Mesenchymal stem cell (in vitro differentiated cells and primary cell): Measurements from ENCODE around the gene MC3R. TPM values are rescaled to one million over a fixed set of nuclear protein-coding genes. Genes with fewer than 3 reads are reported as not detected.

Source experiments
- DNase-seq: peaks from one replicate; pipeline ENCODE4 v3.0.0-alpha.2; 2013
- H2AFZ ChIP-seq: one replicate; pipeline ENCODE4 v1.6.1; 2013; ENCODE audit warnings: low read depth, mild to moderate bottlenecking, control low read depth, inconsistent platforms, low read length, moderate library complexity
- H2AK5ac ChIP-seq: 2 replicates; pipeline ENCODE4 v1.6.1; 2013; ENCODE audit warnings: low read length, moderate library complexity, mild to moderate bottlenecking, inconsistent platforms; ENCODE audit not compliant: severe bottlenecking
- H2BK120ac ChIP-seq: one replicate; pipeline ENCODE4 v1.6.1; 2013; ENCODE audit warnings: low read depth, mild to moderate bottlenecking, inconsistent platforms, low read length, moderate library complexity
- H2BK12ac ChIP-seq, 2 experiments: one replicate each; pipeline ENCODE4 v1.6.1; 2013; ENCODE audit warnings: inconsistent platforms in 2 of 2, low read length in 2 of 2, mild to moderate bottlenecking in 2 of 2, moderate library complexity in 2 of 2, control low read depth in 1 of 2
- H2BK15ac ChIP-seq: one replicate; pipeline ENCODE4 v1.6.1; 2013; ENCODE audit warnings: mild to moderate bottlenecking, low read depth, inconsistent platforms; ENCODE audit not compliant: poor library complexity, severe bottlenecking
- H2BK5ac ChIP-seq: 2 replicates; pipeline ENCODE4 v1.6.1; 2013; ENCODE audit warnings: low read depth, mild to moderate bottlenecking, low read length, control low read depth, inconsistent platforms; ENCODE audit not compliant: poor library complexity, severe bottlenecking
- H3K14ac ChIP-seq, 2 experiments: one replicate each; pipeline ENCODE4 v1.6.1; 2013; ENCODE audit warnings: inconsistent platforms in 2 of 2, low read length in 2 of 2, control low read depth in 1 of 2, mild to moderate bottlenecking in 1 of 2, moderate library complexity in 1 of 2
- H3K18ac ChIP-seq, 2 experiments: one replicate each; pipeline ENCODE4 v1.6.1; 2013; ENCODE audit warnings: inconsistent platforms in 2 of 2, low read length in 2 of 2, control low read depth in 1 of 2, low read depth in 1 of 2, mild to moderate bottlenecking in 1 of 2
- H3K23ac ChIP-seq, 2 experiments: one replicate each; pipeline ENCODE4 v1.6.1; 2013; ENCODE audit warnings: inconsistent platforms in 2 of 2, low read length in 2 of 2, mild to moderate bottlenecking in 2 of 2, moderate library complexity in 2 of 2, control low read depth in 1 of 2
- H3K27ac ChIP-seq: 2 replicates; pipeline ENCODE4 v1.5.1; 2013; ENCODE audit warnings: mild to moderate bottlenecking, moderate library complexity, low read length, control low read depth, inconsistent platforms; ENCODE audit not compliant: poor library complexity, severe bottlenecking
- H3K27me3 ChIP-seq, 2 experiments: 2 replicates each; pipeline versions ENCODE4 v1.6.1 to v1.7.0; 2013; ENCODE audit warnings: low read length in 2 of 2, mild to moderate bottlenecking in 2 of 2, moderate library complexity in 2 of 2, control low read depth in 1 of 2, inconsistent platforms in 1 of 2; ENCODE audit not compliant: control insufficient read depth in 1 of 2, insufficient read depth in 1 of 2
- H3K36me3 ChIP-seq, 2 experiments: 2 replicates each; pipeline versions ENCODE4 v1.6.1 to v1.7.0; 2013; ENCODE audit warnings: low read length in 2 of 2, control low read depth in 1 of 2, inconsistent platforms in 1 of 2, low read depth in 1 of 2, mild to moderate bottlenecking in 1 of 2; ENCODE audit not compliant: insufficient read depth in 2 of 2, control insufficient read depth in 1 of 2
- H3K4ac ChIP-seq, 2 experiments: one replicate each; pipeline ENCODE4 v1.6.1; 2013; ENCODE audit warnings: inconsistent platforms in 2 of 2, low read length in 2 of 2, mild to moderate bottlenecking in 2 of 2, moderate library complexity in 2 of 2, control low read depth in 1 of 2, low read depth in 1 of 2
- H3K4me1 ChIP-seq: 2 replicates; pipeline ENCODE4 v1.6.1; 2013; ENCODE audit warnings: low read depth, low read length, control low read depth; ENCODE audit not compliant: control insufficient read depth, insufficient read depth
- H3K4me2 ChIP-seq: 2 replicates; pipeline ENCODE4 v1.6.1; 2013; ENCODE audit warnings: low read length, mild to moderate bottlenecking, inconsistent platforms; ENCODE audit not compliant: poor library complexity, severe bottlenecking
- H3K4me3 ChIP-seq, 2 experiments: 2 replicates each; pipeline versions ENCODE4 v1.5.1 to v1.7.0; 2013; ENCODE audit warnings: low read length in 2 of 2, mild to moderate bottlenecking in 2 of 2, control low read depth in 1 of 2, low read depth in 1 of 2; ENCODE audit not compliant: insufficient read depth in 1 of 2
- H3K79me1 ChIP-seq: replicated peaks from 2 replicates; pipeline ENCODE4 v1.6.1; 2013; ENCODE audit warnings: mild to moderate bottlenecking, control low read depth, low read length, inconsistent platforms; ENCODE audit not compliant: poor library complexity, severe bottlenecking
- H3K9ac ChIP-seq: 2 replicates; pipeline ENCODE4 v1.7.0; 2013; ENCODE audit warnings: mild to moderate bottlenecking, low read length, moderate library complexity
- H3K9me3 ChIP-seq: 2 replicates; pipeline ENCODE4 v1.7.0; 2013; ENCODE audit warnings: mild to moderate bottlenecking, low read length; ENCODE audit not compliant: control insufficient read depth
- H4K8ac ChIP-seq: one replicate; pipeline ENCODE4 v1.6.1; 2013; ENCODE audit warnings: inconsistent platforms, mild to moderate bottlenecking, low read length, moderate library complexity
- H4K91ac ChIP-seq: one replicate; pipeline ENCODE4 v1.6.1; 2013; ENCODE audit warnings: mild to moderate bottlenecking, low read length, inconsistent platforms
- WGBS: methylation state at CpG from one replicate; pipeline ENCODE4 v1.1.7; 2013; ENCODE audit warnings: mixed read lengths; 5-methylcytosine and 5-hydroxymethylcytosine counted together
- small RNA-seq: library from polyadenylated mRNA; stranded (forward); fragments of <200 nt; extraction: miRNeasy Mini kit (QIAGEN cat#:217004); gene quantifications from one replicate; pipeline ENCODE3, GENCODE V24; 2013; ENCODE audit warnings: low read depth

MC3R gene

GRCh38 chr20:56289652-56290051, 41.1 kb downstream of the MC3R start:
- Histone ChIP-seq H3K4me3 (no peak overlapping the region), H2AK5ac (no peak overlapping the region), H3K4ac (no peak overlapping the region), H2BK12ac (no peak overlapping the region), H3K27me3 (no peaks in the 10 kb centered on the region), H3K18ac (no peak overlapping the region), H2BK120ac (no peak overlapping the region), H2BK15ac (no peak overlapping the region), H3K14ac (no peak overlapping the region), H3K9me3 (no peaks in the 10 kb centered on the region), H4K91ac (no peak overlapping the region), H3K4me1 (no peaks in the 10 kb centered on the region), H4K8ac (no peak overlapping the region), H3K9ac (no peak overlapping the region), H2BK5ac (no peak overlapping the region), H3K27ac (no peak overlapping the region), H3K4me2 (no peak overlapping the region), H2AFZ (no peak overlapping the region), H3K79me1 (no peaks in the 10 kb centered on the region), H3K23ac (no peak overlapping the region), H3K36me3 (no peaks in the 10 kb centered on the region)
- WGBS, result 56% methylated on average over 5 of the region's 5 CpGs
- no peak for DNase-seq

- H3K23ac ChIP-seq, result no peak overlapping the region
- H3K27me3 ChIP-seq, result no peaks in the 10 kb centered on the region
- H2BK15ac ChIP-seq, result no peak overlapping the region
- H3K4ac ChIP-seq, result no peak overlapping the region
- no peaks in the 10 kb centered on the region for H3K36me3 ChIP-seq
- H3K9me3 ChIP-seq, result no peaks in the 10 kb centered on the region
- no peak overlapping the region for H3K18ac ChIP-seq
- H2BK5ac ChIP-seq, result no peak overlapping the region
- no peak overlapping the region for H3K4me3 ChIP-seq
- H2BK12ac ChIP-seq, result no peak overlapping the region
- no peaks in the 10 kb centered on the region for H3K79me1 ChIP-seq
- WGBS, result 86% methylated on average over 1 of the region's 1 CpG
- no peak overlapping the region for H3K14ac ChIP-seq
- no peak overlapping the region for H3K27ac ChIP-seq
- DNase-seq, result no peak
- no peak overlapping the region for H3K4me2 ChIP-seq
- H3K9ac ChIP-seq, result no peak overlapping the region
- H2BK120ac ChIP-seq, result no peak overlapping the region
- no peak overlapping the region for H2AFZ ChIP-seq
- H4K8ac ChIP-seq, result no peak overlapping the region
- no peak overlapping the region for H4K91ac ChIP-seq
- H2AK5ac ChIP-seq, result no peak overlapping the region
- H3K4me1 ChIP-seq, result no peaks in the 10 kb centered on the region
Measured at GRCh38 chr20:56299362-56299761, 50.8 kb downstream of the MC3R start.

Small RNA genes within 50 kb of the gene (small RNA-seq; reads per million reads assigned to genes)
- gene RNA5SP487, result not detected
